Mesenchymal stem cell (in vitro differentiated cells and primary cell): ENCODE data around the gene SEMA3C.
A peak's percentile ranks its signal among the peaks of the same experiment; 100 is the strongest.

Experiments used
- DNase-seq: peaks from one replicate; pipeline ENCODE4 v3.0.0-alpha.2; 2013
- H2AFZ ChIP-seq: one replicate; pipeline ENCODE4 v1.6.1; 2013; ENCODE audit warnings: low read depth, mild to moderate bottlenecking, control low read depth, inconsistent platforms, low read length, moderate library complexity
- H2AK5ac ChIP-seq: 2 replicates; pipeline ENCODE4 v1.6.1; 2013; ENCODE audit warnings: low read length, moderate library complexity, mild to moderate bottlenecking, inconsistent platforms; ENCODE audit not compliant: severe bottlenecking
- H2BK120ac ChIP-seq: one replicate; pipeline ENCODE4 v1.6.1; 2013; ENCODE audit warnings: low read depth, mild to moderate bottlenecking, inconsistent platforms, low read length, moderate library complexity
- H2BK12ac ChIP-seq, 2 experiments: one replicate each; pipeline ENCODE4 v1.6.1; 2013; ENCODE audit warnings: inconsistent platforms in 2 of 2, low read length in 2 of 2, mild to moderate bottlenecking in 2 of 2, moderate library complexity in 2 of 2, control low read depth in 1 of 2
- H2BK15ac ChIP-seq: one replicate; pipeline ENCODE4 v1.6.1; 2013; ENCODE audit warnings: mild to moderate bottlenecking, low read depth, inconsistent platforms; ENCODE audit not compliant: poor library complexity, severe bottlenecking
- H2BK5ac ChIP-seq: 2 replicates; pipeline ENCODE4 v1.6.1; 2013; ENCODE audit warnings: low read depth, mild to moderate bottlenecking, low read length, control low read depth, inconsistent platforms; ENCODE audit not compliant: poor library complexity, severe bottlenecking
- H3K14ac ChIP-seq, 2 experiments: one replicate each; pipeline ENCODE4 v1.6.1; 2013; ENCODE audit warnings: inconsistent platforms in 2 of 2, low read length in 2 of 2, control low read depth in 1 of 2, mild to moderate bottlenecking in 1 of 2, moderate library complexity in 1 of 2
- H3K18ac ChIP-seq, 2 experiments: one replicate each; pipeline ENCODE4 v1.6.1; 2013; ENCODE audit warnings: inconsistent platforms in 2 of 2, low read length in 2 of 2, control low read depth in 1 of 2, low read depth in 1 of 2, mild to moderate bottlenecking in 1 of 2
- H3K23ac ChIP-seq, 2 experiments: one replicate each; pipeline ENCODE4 v1.6.1; 2013; ENCODE audit warnings: inconsistent platforms in 2 of 2, low read length in 2 of 2, mild to moderate bottlenecking in 2 of 2, moderate library complexity in 2 of 2, control low read depth in 1 of 2
- H3K27ac ChIP-seq: 2 replicates; pipeline ENCODE4 v1.5.1; 2013; ENCODE audit warnings: mild to moderate bottlenecking, moderate library complexity, low read length, control low read depth, inconsistent platforms; ENCODE audit not compliant: poor library complexity, severe bottlenecking
- H3K27me3 ChIP-seq, 2 experiments: 2 replicates each; pipeline versions ENCODE4 v1.6.1 to v1.7.0; 2013; ENCODE audit warnings: low read length in 2 of 2, mild to moderate bottlenecking in 2 of 2, moderate library complexity in 2 of 2, control low read depth in 1 of 2, inconsistent platforms in 1 of 2; ENCODE audit not compliant: control insufficient read depth in 1 of 2, insufficient read depth in 1 of 2
- H3K36me3 ChIP-seq, 2 experiments: 2 replicates each; pipeline versions ENCODE4 v1.6.1 to v1.7.0; 2013; ENCODE audit warnings: low read length in 2 of 2, control low read depth in 1 of 2, inconsistent platforms in 1 of 2, low read depth in 1 of 2, mild to moderate bottlenecking in 1 of 2; ENCODE audit not compliant: insufficient read depth in 2 of 2, control insufficient read depth in 1 of 2
- H3K4ac ChIP-seq, 2 experiments: one replicate each; pipeline ENCODE4 v1.6.1; 2013; ENCODE audit warnings: inconsistent platforms in 2 of 2, low read length in 2 of 2, mild to moderate bottlenecking in 2 of 2, moderate library complexity in 2 of 2, control low read depth in 1 of 2, low read depth in 1 of 2
- H3K4me1 ChIP-seq: 2 replicates; pipeline ENCODE4 v1.6.1; 2013; ENCODE audit warnings: low read depth, low read length, control low read depth; ENCODE audit not compliant: control insufficient read depth, insufficient read depth
- H3K4me2 ChIP-seq: 2 replicates; pipeline ENCODE4 v1.6.1; 2013; ENCODE audit warnings: low read length, mild to moderate bottlenecking, inconsistent platforms; ENCODE audit not compliant: poor library complexity, severe bottlenecking
- H3K4me3 ChIP-seq, 2 experiments: 2 replicates each; pipeline versions ENCODE4 v1.5.1 to v1.7.0; 2013; ENCODE audit warnings: low read length in 2 of 2, mild to moderate bottlenecking in 2 of 2, control low read depth in 1 of 2, low read depth in 1 of 2; ENCODE audit not compliant: insufficient read depth in 1 of 2
- H3K79me1 ChIP-seq: replicated peaks from 2 replicates; pipeline ENCODE4 v1.6.1; 2013; ENCODE audit warnings: mild to moderate bottlenecking, control low read depth, low read length, inconsistent platforms; ENCODE audit not compliant: poor library complexity, severe bottlenecking
- H3K9ac ChIP-seq: 2 replicates; pipeline ENCODE4 v1.7.0; 2013; ENCODE audit warnings: mild to moderate bottlenecking, low read length, moderate library complexity
- H3K9me3 ChIP-seq: 2 replicates; pipeline ENCODE4 v1.7.0; 2013; ENCODE audit warnings: mild to moderate bottlenecking, low read length; ENCODE audit not compliant: control insufficient read depth
- H4K8ac ChIP-seq: one replicate; pipeline ENCODE4 v1.6.1; 2013; ENCODE audit warnings: inconsistent platforms, mild to moderate bottlenecking, low read length, moderate library complexity
- H4K91ac ChIP-seq: one replicate; pipeline ENCODE4 v1.6.1; 2013; ENCODE audit warnings: mild to moderate bottlenecking, low read length, inconsistent platforms
- WGBS: methylation state at CpG from one replicate; pipeline ENCODE4 v1.1.7; 2013; ENCODE audit warnings: mixed read lengths; 5-methylcytosine and 5-hydroxymethylcytosine counted together

The SEMA3C gene

DNA sequence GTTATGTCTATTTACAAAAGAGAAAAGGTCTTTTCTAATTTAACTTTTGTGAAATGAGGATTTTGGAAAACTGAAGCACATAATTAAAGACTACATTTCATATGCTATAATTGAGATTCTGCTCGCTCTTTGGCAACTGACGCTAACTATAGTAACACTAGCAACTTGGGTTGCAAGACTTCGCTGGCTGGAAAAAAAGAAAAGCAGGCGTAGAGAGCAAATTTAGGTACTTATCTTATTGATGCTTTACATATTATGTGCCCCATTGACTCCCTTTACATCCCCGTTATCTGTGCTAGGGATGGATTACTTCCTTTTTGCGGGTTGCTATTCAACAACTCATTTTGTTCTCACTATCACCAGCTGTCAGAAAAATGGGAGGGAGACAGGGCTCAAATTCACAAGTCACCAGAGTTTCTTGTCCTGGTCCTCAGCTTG lies 10.5 kb downstream of the SEMA3C start:
- 89% methylated on average over 4 of the region's 6 CpGs for WGBS
- Histone ChIP-seq H3K14ac (no peak overlapping the region), H2AK5ac (no peak overlapping the region), H3K23ac (no peak overlapping the region), H3K27me3 (no peaks in the 10 kb centered on the region), H3K79me1 (no peaks in the 10 kb centered on the region), H3K4me3 (no peak overlapping the region), H4K91ac (no peak overlapping the region), H3K9ac (no peak overlapping the region), H3K18ac (no peak overlapping the region), H3K4me2 (no peak overlapping the region), H2BK5ac (no peak overlapping the region), H3K36me3 (peaks cover 8 to 95% of the 10 kb centered on the region in 2 experiments), H2BK120ac (no peak overlapping the region), H3K27ac (no peak overlapping the region), H4K8ac (no peak overlapping the region), H3K9me3 (no peaks in the 10 kb centered on the region), H3K4me1 (peaks cover 3% of the 10 kb centered on the region), H2BK12ac (no peak overlapping the region), H2AFZ (no peak overlapping the region), H3K4ac (no peak overlapping the region), H2BK15ac (no peak overlapping the region)
- DNase-seq: no peak

DNA sequence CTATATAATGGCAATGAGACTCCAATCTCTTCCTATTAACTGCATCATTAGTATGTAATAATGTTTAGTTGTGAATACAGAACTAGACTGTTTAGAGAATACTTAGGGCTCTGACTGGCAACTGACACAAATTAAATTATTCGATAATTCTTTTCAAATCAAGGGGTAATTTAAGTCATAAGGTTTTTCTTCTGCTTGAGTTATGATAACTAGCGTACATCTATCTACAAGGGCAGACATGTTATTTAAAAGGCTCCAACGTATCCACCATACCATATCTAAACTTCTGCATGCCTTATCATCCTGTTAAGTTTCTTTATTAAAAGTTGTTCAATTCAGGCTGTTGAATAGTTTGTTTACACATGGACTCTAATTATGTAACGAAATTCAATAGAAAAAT lies 11.2 kb downstream of the SEMA3C start:
- no peak overlapping the region for H2BK12ac ChIP-seq
- H3K27ac ChIP-seq: no peak overlapping the region
- peak overlapping the region; percentile 21 for H3K9ac ChIP-seq
- H3K4ac ChIP-seq: no peak overlapping the region
- no peaks in the 10 kb centered on the region for H3K27me3 ChIP-seq
- WGBS: no CpG with 5 or more reads among the region's 4 CpGs
- peaks cover 11 to 96% of the 10 kb centered on the region in 2 experiments for H3K36me3 ChIP-seq
- no peak overlapping the region for H3K4me3 ChIP-seq
- H2AK5ac ChIP-seq: no peak overlapping the region
- H3K79me1 ChIP-seq: no peaks in the 10 kb centered on the region
- H4K8ac ChIP-seq: no peak overlapping the region
- peaks cover 5% of the 10 kb centered on the region for H3K4me1 ChIP-seq
- H2AFZ ChIP-seq: no peak overlapping the region
- H3K4me2 ChIP-seq: no peak overlapping the region
- no peak for DNase-seq
- no peak overlapping the region for H3K18ac ChIP-seq
- H3K23ac ChIP-seq: no peak overlapping the region
- no peak overlapping the region for H2BK120ac ChIP-seq
- H2BK15ac ChIP-seq: no peak overlapping the region
- no peak overlapping the region for H4K91ac ChIP-seq
- no peak overlapping the region for H3K14ac ChIP-seq
- H3K9me3 ChIP-seq: no peaks in the 10 kb centered on the region
- H2BK5ac ChIP-seq: no peak overlapping the region

DNA sequence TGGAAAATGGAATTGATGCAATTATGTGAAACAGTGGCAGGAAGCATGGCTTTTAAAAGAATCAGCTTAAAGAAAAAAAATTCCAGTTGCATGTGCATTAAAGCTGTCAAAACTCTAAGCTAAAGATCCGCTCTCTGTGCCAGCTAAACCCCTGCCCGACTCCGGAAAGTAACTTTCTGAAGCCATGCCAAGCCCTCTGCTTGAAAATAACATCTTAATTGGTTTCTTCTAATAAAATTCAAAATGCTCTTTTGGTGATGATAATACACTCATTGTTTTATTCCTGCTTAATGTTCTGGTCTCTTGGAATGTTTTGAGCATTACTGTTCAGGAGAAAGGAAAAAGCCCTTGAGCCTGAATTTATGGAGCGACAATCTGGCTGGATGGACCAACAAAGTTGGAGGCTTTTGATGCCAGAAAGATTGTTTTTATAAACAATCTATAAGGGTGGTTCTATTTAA lies 11.7 kb downstream of the SEMA3C start:
- Histone ChIP-seq H3K79me1 (no peaks in the 10 kb centered on the region), H3K23ac (no peak overlapping the region), H4K91ac (no peak overlapping the region), H3K27ac (no peak overlapping the region), H2BK12ac (no peak overlapping the region), H3K4ac (no peak overlapping the region), H4K8ac (no peak overlapping the region), H3K36me3 (peaks cover 11 to 96% of the 10 kb centered on the region in 2 experiments), H3K9me3 (no peaks in the 10 kb centered on the region), H3K18ac (no peak overlapping the region), H2BK5ac (no peak overlapping the region), H2BK15ac (no peak overlapping the region), H2AK5ac (no peak overlapping the region), H2AFZ (no peak overlapping the region), H3K14ac (no peak overlapping the region), H2BK120ac (no peak overlapping the region), H3K9ac (peak overlapping the region; percentile 21), H3K4me3 (no peak overlapping the region), H3K4me1 (peaks cover 5% of the 10 kb centered on the region), H3K4me2 (no peak overlapping the region), H3K27me3 (no peaks in the 10 kb centered on the region)
- 100% methylated on average over 4 of the region's 4 CpGs for WGBS
- no peak for DNase-seq

DNA sequence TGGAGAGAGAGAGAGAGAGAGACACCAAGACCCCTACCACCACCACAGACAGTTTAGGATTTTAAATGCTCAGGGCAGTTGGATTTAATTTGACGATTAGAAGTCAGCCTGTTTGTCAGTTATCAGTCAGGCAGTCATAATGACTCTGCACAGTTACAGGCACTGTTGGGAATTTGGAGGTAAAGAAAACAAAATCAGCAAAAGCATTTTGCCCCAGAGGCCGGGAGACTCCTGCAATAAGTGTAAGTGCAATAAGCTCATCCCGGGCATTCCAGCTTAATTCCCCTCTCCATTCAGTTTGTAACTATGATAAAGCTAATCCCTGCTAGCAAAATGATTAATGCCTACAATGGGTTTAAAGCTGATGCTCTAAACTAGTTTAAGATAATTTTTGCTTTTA lies 13.5 kb downstream of the SEMA3C start:
- Histone ChIP-seq H4K8ac (no peak overlapping the region), H3K18ac (no peak overlapping the region), H3K14ac (no peak overlapping the region), H2AFZ (no peak overlapping the region), H2BK15ac (no peak overlapping the region), H4K91ac (no peak overlapping the region), H3K36me3 (peaks cover 10 to 94% of the 10 kb centered on the region in 2 experiments), H3K4me1 (peaks cover 7% of the 10 kb centered on the region), H3K27ac (no peak overlapping the region), H3K4me3 (no peak overlapping the region), H3K4ac (no peak overlapping the region), H3K9me3 (no peaks in the 10 kb centered on the region), H2AK5ac (no peak overlapping the region), H3K4me2 (no peak overlapping the region), H3K9ac (peak overlapping the region; percentile 45), H3K23ac (no peak overlapping the region), H2BK5ac (no peak overlapping the region), H3K79me1 (peaks cover 3% of the 10 kb centered on the region), H3K27me3 (no peaks in the 10 kb centered on the region), H2BK12ac (no peak overlapping the region), H2BK120ac (no peak overlapping the region)
- WGBS: 85% methylated on average over 2 of the region's 3 CpGs
- no peak for DNase-seq
